ENCODE data around the gene SOCS4.

The SOCS4 gene

DNA sequence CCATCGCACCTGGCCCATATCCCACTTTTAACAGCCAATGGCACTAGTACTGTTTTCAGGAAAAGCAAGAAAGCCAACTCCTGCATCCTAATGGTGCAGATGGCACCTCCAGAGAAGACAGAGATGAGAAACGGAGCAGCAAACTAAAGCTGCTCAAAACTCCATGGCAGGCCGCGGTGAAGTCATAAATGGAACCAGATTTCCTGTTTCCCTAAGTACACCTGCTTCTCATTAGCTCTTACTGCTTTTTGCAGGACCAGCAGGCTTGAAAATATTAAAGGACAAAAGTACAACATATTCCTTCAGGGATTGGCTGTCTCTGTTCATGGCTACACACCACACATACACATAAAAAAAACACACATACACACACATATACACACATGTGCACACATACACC is 65.3 kb downstream of the SOCS4 start:
- DNase-seq: no peak

GRCh38 chr14:55094292-55095157 is 67.5 kb downstream of the SOCS4 start:
- no peak for DNase-seq

- DNase-seq: no peak
Measured at GRCh38 chr14:55097881-55098560, 71.0 kb downstream of the SOCS4 start.

GRCh38 chr14:55098561-55098898 is 71.5 kb downstream of the SOCS4 start:
- no peak for DNase-seq

Measured in NCI-H1694 treated with DMSO at 0.1 percent for 48 hours (cell line).